GM12801 (cell line): Measurements from ENCODE around the gene MYL3.

Experiments
- TF ChIP-seq, protein P1 (sequence below): IDR thresholded peaks from one replicate; pipeline ENCODE4 v1.5.1; 2011; ENCODE audit warnings: control low read depth; ENCODE audit not compliant: insufficient read length; ENCODE audit errors: extremely low read depth

Gene MYL3

DNA sequence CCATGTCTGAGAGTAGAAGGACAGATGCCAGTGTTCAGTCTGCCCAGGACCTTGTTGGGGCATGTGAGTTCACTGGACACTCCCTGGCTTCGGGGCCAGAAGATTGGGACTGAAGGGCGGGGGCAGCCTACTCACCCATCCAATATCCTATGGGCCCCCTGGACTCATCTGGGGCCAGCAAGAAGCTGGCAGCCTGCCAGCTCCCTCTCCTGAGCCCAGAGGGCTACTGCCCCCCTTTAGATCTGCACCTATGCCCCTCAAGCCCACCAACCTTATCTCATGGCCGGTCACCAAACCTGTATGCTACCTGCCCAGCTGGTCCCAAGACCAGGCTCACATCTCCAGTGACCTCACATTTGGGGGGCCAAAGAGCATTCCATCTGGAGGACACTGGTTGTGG, 22.4 kb upstream of the MYL3 start:
- TF ChIP-seq, protein P1, sequence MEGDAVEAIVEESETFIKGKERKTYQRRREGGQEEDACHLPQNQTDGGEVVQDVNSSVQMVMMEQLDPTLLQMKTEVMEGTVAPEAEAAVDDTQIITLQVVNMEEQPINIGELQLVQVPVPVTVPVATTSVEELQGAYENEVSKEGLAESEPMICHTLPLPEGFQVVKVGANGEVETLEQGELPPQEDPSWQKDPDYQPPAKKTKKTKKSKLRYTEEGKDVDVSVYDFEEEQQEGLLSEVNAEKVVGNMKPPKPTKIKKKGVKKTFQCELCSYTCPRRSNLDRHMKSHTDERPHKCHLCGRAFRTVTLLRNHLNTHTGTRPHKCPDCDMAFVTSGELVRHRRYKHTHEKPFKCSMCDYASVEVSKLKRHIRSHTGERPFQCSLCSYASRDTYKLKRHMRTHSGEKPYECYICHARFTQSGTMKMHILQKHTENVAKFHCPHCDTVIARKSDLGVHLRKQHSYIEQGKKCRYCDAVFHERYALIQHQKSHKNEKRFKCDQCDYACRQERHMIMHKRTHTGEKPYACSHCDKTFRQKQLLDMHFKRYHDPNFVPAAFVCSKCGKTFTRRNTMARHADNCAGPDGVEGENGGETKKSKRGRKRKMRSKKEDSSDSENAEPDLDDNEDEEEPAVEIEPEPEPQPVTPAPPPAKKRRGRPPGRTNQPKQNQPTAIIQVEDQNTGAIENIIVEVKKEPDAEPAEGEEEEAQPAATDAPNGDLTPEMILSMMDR, result no peak

GRCh38 chr3:46884929-46885328, 21.7 kb upstream of the MYL3 start:
- TF ChIP-seq, protein P1, result no peak

DNA sequence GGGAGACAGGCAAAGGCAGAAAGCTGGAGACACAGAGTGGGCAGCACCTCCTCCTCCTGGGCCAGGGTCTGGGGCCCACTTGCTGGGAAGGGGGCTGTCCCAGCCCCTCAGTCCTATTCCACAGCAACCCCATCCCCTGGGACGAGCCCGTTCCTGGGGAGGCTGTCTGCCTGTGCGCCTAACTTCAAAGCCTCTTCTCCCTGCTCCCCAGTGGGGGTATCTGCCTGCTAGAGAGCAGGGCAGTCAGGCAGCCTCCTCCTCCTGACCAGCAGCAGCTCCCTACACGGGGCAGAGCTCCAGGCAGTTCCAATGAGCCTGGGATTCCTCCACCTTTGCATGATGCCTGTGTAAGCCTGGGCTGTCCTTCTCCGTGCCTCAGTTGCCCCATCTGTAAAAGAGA, 21.2 kb upstream of the MYL3 start:
- TF ChIP-seq, protein P1, result no peak

- TF ChIP-seq, protein P1, result no peak
These were observed 20.6 kb upstream of the MYL3 start for GRCh38 chr3:46883830-46884185.

DNA sequence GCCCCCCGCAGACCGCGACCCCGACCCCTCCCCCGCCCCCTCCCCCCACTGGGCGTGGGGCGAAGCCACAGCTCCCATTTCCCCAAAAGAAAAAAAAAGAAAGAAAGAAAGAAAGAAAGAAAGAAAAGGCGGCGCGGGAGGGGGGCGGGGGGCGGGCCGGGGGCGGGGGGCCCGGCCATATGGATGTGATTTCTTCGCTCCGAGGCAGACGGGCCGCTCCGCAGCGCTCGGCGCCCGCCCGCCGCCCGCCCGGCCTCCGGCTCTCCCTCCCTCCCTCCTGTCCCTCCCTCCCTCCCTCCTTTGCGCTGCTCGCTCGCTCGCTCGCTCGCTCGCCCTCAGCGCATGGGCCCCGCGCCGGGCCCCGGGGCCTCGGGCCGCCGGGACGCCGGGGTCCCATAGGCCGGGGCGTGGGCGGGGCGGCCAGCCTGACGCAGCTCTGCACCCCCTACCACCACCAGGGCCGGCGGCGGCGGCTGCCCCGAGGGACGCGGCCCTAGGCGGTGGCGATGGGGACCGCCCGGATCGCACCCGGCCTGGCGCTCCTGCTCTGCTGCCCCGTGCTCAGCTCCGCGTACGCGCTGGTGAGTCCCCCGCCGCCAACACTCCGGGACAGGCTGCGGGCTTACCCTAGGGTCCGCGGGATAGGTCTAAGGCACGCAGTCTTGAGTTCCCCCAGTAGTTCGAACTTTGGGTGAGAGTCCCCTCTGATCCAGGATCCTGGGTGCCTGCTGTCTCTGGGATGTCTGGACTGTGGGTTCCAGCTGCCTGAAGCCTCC, 20.0 kb upstream of the MYL3 start:
- TF ChIP-seq, protein P1, result no peak

GRCh38 chr3:46882377-46883053, 19.3 kb upstream of the MYL3 start:
- TF ChIP-seq, protein P1, result no peak

DNA sequence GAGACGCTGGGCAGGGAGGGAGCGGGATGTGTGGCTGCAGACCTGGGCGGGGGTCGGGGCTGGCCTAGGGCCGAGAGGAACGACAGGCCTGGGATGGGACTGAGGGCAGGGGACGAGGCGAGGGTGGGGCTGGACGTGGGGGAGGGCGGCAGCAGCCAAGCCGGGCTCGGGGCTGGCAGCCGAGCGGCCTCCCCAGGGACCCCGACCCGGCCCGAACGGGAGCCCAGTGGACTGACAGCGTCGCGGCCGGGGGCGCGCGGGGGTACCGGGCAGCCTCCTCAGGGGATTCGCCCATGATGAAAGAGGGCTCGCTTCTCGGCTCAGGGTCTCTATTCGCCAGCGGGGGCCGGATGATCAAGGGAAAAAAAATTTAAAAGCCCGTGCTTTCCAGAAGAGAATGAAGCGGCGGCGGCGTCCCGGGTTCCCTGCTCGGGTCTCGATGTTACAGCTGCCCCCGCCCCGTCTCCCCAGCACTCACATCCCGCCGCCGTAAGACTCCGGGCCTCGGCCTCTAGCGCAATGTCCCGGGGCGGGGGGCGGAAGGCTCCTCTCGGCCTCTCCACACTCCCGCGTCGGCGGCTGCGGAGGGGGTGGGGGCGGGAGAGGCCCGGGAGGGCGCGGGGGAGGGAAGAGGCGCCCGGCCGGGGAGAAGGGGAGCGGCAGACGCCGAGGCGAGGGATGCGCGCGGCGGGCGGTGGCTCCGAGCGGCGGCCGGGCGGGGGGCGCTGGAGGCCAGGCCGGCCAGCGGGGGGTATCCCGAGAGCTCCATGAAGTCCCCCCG, 18.5 kb upstream of the MYL3 start:
- TF ChIP-seq, protein P1, result no peak
